ENCODE results near the gene ITK. TPM values are rescaled to one million over a fixed set of nuclear protein-coding genes. Genes with fewer than 3 reads are reported as not detected.
A peak's percentile ranks its signal among the peaks of the same experiment; 100 is the strongest.

ITK gene
- 100 to 1,000 TPM; 153 to 188 (median 186) TPM for total RNA-seq
- 121 TPM for total RNA-seq (2013)

- Mint-ChIP-seq H3K27me3 (ENCODE audit: low read depth in 2 of 2) (no peaks in the 10 kb centered on the region), H3K4me3 (peak within 1 kb of the TSS; percentile 99), H3K36me3 (peaks cover 7% of the 10 kb centered on the region), H3K27ac (peak within 1 kb of the TSS; percentile 96 to 97), H3K9me3 (no peaks in the 10 kb centered on the region), H3K4me1 (peaks cover 62 to 71% of the 10 kb centered on the region in 2 donors)
- H3K27me3 ChIP-seq (ENCODE audit: control insufficient read depth, insufficient read depth, low read length) = no peaks in the 10 kb centered on the region
- DNase-seq = peak; percentile 27 to 88
- WGBS (ENCODE audit: insufficient coverage) = 35% methylated on average over 7 of the region's 8 CpGs
- intact Hi-C loops (cut with micrococcal nuclease) = loop anchor here (1.0 to 2.0 kb wide), 5 partner anchors 13 to 72 kb away; no protein-coding TSS in a partner anchor
- peaks cover 21% of the 10 kb centered on the region for H3K4me1 ChIP-seq (ENCODE audit: control insufficient read depth, insufficient read depth, low read length)
- TF ChIP-seq CTCF (IDR thresholded peaks at IDR 0.05) = no peak
- peak within 1 kb of the TSS; percentile 91 for H3K27ac ChIP-seq (ENCODE audit: low read length)
- H3K9me3 ChIP-seq (ENCODE audit: control insufficient read depth, insufficient read depth, low read length) = no peaks in the 10 kb centered on the region
- peak; percentile 84 to 94 (median 86) for ATAC-seq
- peak within 1 kb of the TSS; percentile 61 for H3K4me3 ChIP-seq (ENCODE audit: low read length)
- H3K36me3 ChIP-seq (ENCODE audit: control insufficient read depth, insufficient read depth, low read length) = peaks cover 8% of the 10 kb centered on the region
Observed at GRCh38 chr5:157180374-157181264, at the start of gene ITK. Gene ITK (plus strand): TSS chr5:157180840. CDS start chr5:157180978, 138 bp downstream.

GRCh38 chr5:157130925-157131324 is 49.7 kb upstream of the ITK start:
- H3K9me3 Mint-ChIP-seq = no peaks in the 10 kb centered on the region
- H3K4me1 Mint-ChIP-seq = peaks cover 14 to 16% of the 10 kb centered on the region in 2 donors
- Histone ChIP-seq H3K36me3 (ENCODE audit: control insufficient read depth, insufficient read depth, low read length) (no peaks in the 10 kb centered on the region), H3K4me1 (ENCODE audit: control insufficient read depth, insufficient read depth, low read length) (peaks cover 2% of the 10 kb centered on the region), H3K9me3 (ENCODE audit: control insufficient read depth, insufficient read depth, low read length) (no peaks in the 10 kb centered on the region), H3K4me3 (ENCODE audit: low read length) (no peak overlapping the region), H3K27me3 (ENCODE audit: control insufficient read depth, insufficient read depth, low read length) (no peaks in the 10 kb centered on the region), H3K27ac (ENCODE audit: low read length) (no peak overlapping the region)
- no peak overlapping the region for H3K4me3 Mint-ChIP-seq
- H3K36me3 Mint-ChIP-seq = no peaks in the 10 kb centered on the region
- no peak overlapping the region for H3K27ac Mint-ChIP-seq
- DNase-seq = no peak
- 50% methylated on average over 3 of the region's 7 CpGs for WGBS (ENCODE audit: insufficient coverage)
- intact Hi-C loops (cut with micrococcal nuclease) = loop anchor here (5.0 to 10.0 kb wide), 2 partner anchors 196 to 1994 kb away; no protein-coding TSS in a partner anchor
- no peak for ATAC-seq
- no peaks in the 10 kb centered on the region for H3K27me3 Mint-ChIP-seq (ENCODE audit: low read depth in 2 of 2)
- no peak for TF ChIP-seq CTCF (IDR thresholded peaks at IDR 0.05)

GRCh38 chr5:157132281-157132612 is 48.4 kb upstream of the ITK start:
- no peaks in the 10 kb centered on the region for H3K27me3 ChIP-seq (ENCODE audit: control insufficient read depth, insufficient read depth, low read length)
- Mint-ChIP-seq H3K4me1 (peaks cover 19 to 21% of the 10 kb centered on the region in 2 donors), H3K36me3 (no peaks in the 10 kb centered on the region), H3K4me3 (no peak overlapping the region), H3K27ac (no peak overlapping the region), H3K27me3 (ENCODE audit: low read depth in 2 of 2) (no peaks in the 10 kb centered on the region), H3K9me3 (no peaks in the 10 kb centered on the region)
- WGBS (ENCODE audit: insufficient coverage) = no CpG with 5 or more reads among the region's 1 CpG
- peaks cover under 1% of the 10 kb centered on the region for H3K36me3 ChIP-seq (ENCODE audit: control insufficient read depth, insufficient read depth, low read length)
- no peaks in the 10 kb centered on the region for H3K9me3 ChIP-seq (ENCODE audit: control insufficient read depth, insufficient read depth, low read length)
- intact Hi-C loops (cut with micrococcal nuclease) = loop anchor here (1.0 to 10.0 kb wide), 5 partner anchors 197 to 1995 kb away; no protein-coding TSS in a partner anchor
- peak; percentile 9 for TF ChIP-seq CTCF (IDR thresholded peaks at IDR 0.05)
- no peak for DNase-seq
- H3K27ac ChIP-seq (ENCODE audit: low read length) = no peak overlapping the region
- no peak for ATAC-seq
- H3K4me3 ChIP-seq (ENCODE audit: low read length) = no peak overlapping the region
- H3K4me1 ChIP-seq (ENCODE audit: control insufficient read depth, insufficient read depth, low read length) = peaks cover 2% of the 10 kb centered on the region

Measured in natural killer cell (primary cell).